ENCODE measurements around the gene CLK3. TPM values are rescaled to one million over a fixed set of nuclear protein-coding genes. Genes with fewer than 3 reads are reported as not detected.

The CLK3 gene
- total RNA-seq, 1 donor from 2014 or later: 53.2 TPM

GRCh38 chr15:74608786-74609185 lies 6.8 kb upstream of the CLK3 start:
- no peak for TF ChIP-seq CTCF (IDR thresholded peaks at IDR 0.05)
- no peak for DNase-seq (ENCODE audit: extremely low spot score, unreplicated experiment)
- no peaks in the 10 kb centered on the region for H3K9me3 Mint-ChIP-seq (ENCODE audit: unreplicated experiment)
- no peak overlapping the region for H3K27ac Mint-ChIP-seq (ENCODE audit: unreplicated experiment)
- peaks cover 15% of the 10 kb centered on the region for H3K27me3 Mint-ChIP-seq (ENCODE audit: unreplicated experiment)
- H3K4me3 Mint-ChIP-seq (ENCODE audit: unreplicated experiment): no peak overlapping the region
- no peaks in the 10 kb centered on the region for H3K4me1 Mint-ChIP-seq (ENCODE audit: unreplicated experiment)
- no peaks in the 10 kb centered on the region for H3K36me3 Mint-ChIP-seq (ENCODE audit: unreplicated experiment)

DNA sequence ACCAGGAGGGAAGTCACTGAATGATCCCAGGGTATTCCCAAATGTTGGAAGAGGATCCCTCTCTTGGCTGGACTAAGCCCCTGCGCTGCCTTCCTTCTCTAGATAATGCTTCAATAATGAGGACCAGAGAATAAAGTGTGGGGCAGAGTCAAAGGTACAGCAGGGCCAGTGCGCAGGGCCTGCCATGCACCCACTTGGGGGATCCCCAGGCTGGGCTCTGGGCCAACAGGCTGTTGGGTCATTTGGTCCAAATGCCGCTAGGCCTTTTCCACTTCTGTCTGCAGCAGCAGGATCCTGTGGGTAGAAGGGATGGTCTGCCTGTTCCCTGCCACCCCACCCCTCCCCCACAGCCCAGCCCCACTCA lies 5.7 kb upstream of the CLK3 start:
- Mint-ChIP-seq H3K36me3 (ENCODE audit: unreplicated experiment) (no peaks in the 10 kb centered on the region), H3K27ac (ENCODE audit: unreplicated experiment) (no peak overlapping the region), H3K4me3 (ENCODE audit: unreplicated experiment) (no peak overlapping the region), H3K9me3 (ENCODE audit: unreplicated experiment) (no peaks in the 10 kb centered on the region), H3K27me3 (ENCODE audit: unreplicated experiment) (peaks cover 15% of the 10 kb centered on the region), H3K4me1 (ENCODE audit: unreplicated experiment) (peaks cover 5% of the 10 kb centered on the region)
- TF ChIP-seq CTCF (IDR thresholded peaks at IDR 0.05): no peak
- DNase-seq (ENCODE audit: extremely low spot score, unreplicated experiment): no peak

DNA sequence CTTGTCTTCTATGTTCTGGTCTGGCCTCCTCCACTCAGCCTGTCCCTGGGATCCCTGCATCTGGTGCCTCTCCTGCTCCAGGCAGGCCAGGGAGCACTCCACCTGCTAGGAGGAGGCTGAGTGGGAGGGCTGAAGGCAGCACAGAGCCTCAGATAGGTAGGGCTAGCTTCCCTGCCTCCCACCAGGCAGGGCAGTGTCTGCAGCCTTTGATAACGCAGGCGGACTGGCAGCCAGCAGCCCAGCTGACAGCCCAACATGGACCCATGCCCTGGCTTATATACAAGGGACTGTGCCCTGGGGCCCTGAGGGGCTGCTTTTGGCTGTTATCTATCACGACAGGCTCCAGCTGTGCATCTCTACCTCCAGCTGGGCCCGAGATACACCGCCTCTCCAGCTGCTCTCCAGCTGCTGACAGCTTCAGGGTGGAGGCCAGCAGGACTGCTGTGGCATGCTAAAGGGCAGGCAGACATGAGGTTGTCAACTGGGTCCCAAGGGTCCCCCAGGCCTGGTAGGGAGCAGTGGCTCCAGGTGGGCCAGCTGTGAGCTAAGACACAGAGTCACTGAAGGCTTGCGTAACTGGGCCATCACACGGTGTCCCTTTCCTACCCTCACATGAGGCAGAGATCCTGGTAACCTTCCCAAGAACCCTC lies 5.2 kb upstream of the CLK3 start:
- Mint-ChIP-seq H3K27ac (ENCODE audit: unreplicated experiment) (no peak overlapping the region), H3K4me1 (ENCODE audit: unreplicated experiment) (peaks cover 5% of the 10 kb centered on the region), H3K36me3 (ENCODE audit: unreplicated experiment) (no peaks in the 10 kb centered on the region), H3K9me3 (ENCODE audit: unreplicated experiment) (no peaks in the 10 kb centered on the region), H3K4me3 (ENCODE audit: unreplicated experiment) (no peak overlapping the region), H3K27me3 (ENCODE audit: unreplicated experiment) (peaks cover 15% of the 10 kb centered on the region)
- no peak for TF ChIP-seq CTCF (IDR thresholded peaks at IDR 0.05)
- no peak for DNase-seq (ENCODE audit: extremely low spot score, unreplicated experiment)

- peaks cover 15% of the 10 kb centered on the region for H3K27me3 Mint-ChIP-seq (ENCODE audit: unreplicated experiment)
- no peak for TF ChIP-seq CTCF (IDR thresholded peaks at IDR 0.05)
- H3K9me3 Mint-ChIP-seq (ENCODE audit: unreplicated experiment): no peaks in the 10 kb centered on the region
- DNase-seq (ENCODE audit: extremely low spot score, unreplicated experiment): no peak
- H3K36me3 Mint-ChIP-seq (ENCODE audit: unreplicated experiment): no peaks in the 10 kb centered on the region
- H3K27ac Mint-ChIP-seq (ENCODE audit: unreplicated experiment): no peak overlapping the region
- H3K4me1 Mint-ChIP-seq (ENCODE audit: unreplicated experiment): peaks cover 5% of the 10 kb centered on the region
- H3K4me3 Mint-ChIP-seq (ENCODE audit: unreplicated experiment): no peak overlapping the region
These were observed 4.3 kb upstream of the CLK3 start for GRCh38 chr15:74611341-74611740.

- no peak overlapping the region for H3K4me3 Mint-ChIP-seq (ENCODE audit: unreplicated experiment)
These were observed 3.8 kb upstream of the CLK3 start for GRCh38 chr15:74611834-74612233.

More at GRCh38 chr15:74611834-74612233, 3.8 kb upstream of the CLK3 start:
- H3K27ac Mint-ChIP-seq (ENCODE audit: unreplicated experiment): no peak overlapping the region
- TF ChIP-seq CTCF (IDR thresholded peaks at IDR 0.05): no peak
- H3K36me3 Mint-ChIP-seq (ENCODE audit: unreplicated experiment): no peaks in the 10 kb centered on the region
- peaks cover 10% of the 10 kb centered on the region for H3K4me1 Mint-ChIP-seq (ENCODE audit: unreplicated experiment)
- DNase-seq (ENCODE audit: extremely low spot score, unreplicated experiment): no peak
- peaks cover 15% of the 10 kb centered on the region for H3K27me3 Mint-ChIP-seq (ENCODE audit: unreplicated experiment)
- no peaks in the 10 kb centered on the region for H3K9me3 Mint-ChIP-seq (ENCODE audit: unreplicated experiment)
